Suppressor macrophage (primary cell): ENCODE measurements around the gene ADD3.

ENCODE experiments used
- DNase-seq, 4 experiments: peaks; one replicate each; pipeline ENCODE4 v3.0.0-alpha.2; 2020 to 2022
- total RNA-seq, 17 experiments: gene quantifications; one replicate each; lab custom pipeline; 2026; ENCODE audit warnings: mixed read lengths in 6 of 17, inconsistent platforms in 3 of 17; lab: John Stamatoyannopoulos, UW

ADD3 gene
- 14.1 to 62.2 (median 35.2) reads per million in 17 experiments for total RNA-seq

GRCh38 chr10:110007701-110008517 lies at the start of gene ADD3:
ADD3 (plus strand) TSS chr10:110007984; CDS start chr10:110100654, 92,670 bp downstream.
- peak; percentile 79 to 95 (median 86) for DNase-seq

GRCh38 chr10:109958059-109958458 lies 49.7 kb upstream of the ADD3 start:
- no peak for DNase-seq

- DNase-seq = no peak
Measured at GRCh38 chr10:109959259-109960145, 48.3 kb upstream of the ADD3 start.

GRCh38 chr10:109960682-109961081 lies 47.1 kb upstream of the ADD3 start:
- no peak for DNase-seq

- DNase-seq = no peak
Measured at GRCh38 chr10:109961174-109962001, 46.4 kb upstream of the ADD3 start.

GRCh38 chr10:109962247-109962646 lies 45.5 kb upstream of the ADD3 start:
- no peak for DNase-seq

GRCh38 chr10:109963439-109963838 lies 44.3 kb upstream of the ADD3 start:
- DNase-seq = no peak

- DNase-seq = no peak
Measured at GRCh38 chr10:109964318-109964717, 43.5 kb upstream of the ADD3 start.

- DNase-seq = no peak
Measured at GRCh38 chr10:109966961-109967738, 40.6 kb upstream of the ADD3 start.

GRCh38 chr10:109967739-109968088 lies 40.1 kb upstream of the ADD3 start:
- no peak for DNase-seq

GRCh38 chr10:109968953-109969759 lies 38.6 kb upstream of the ADD3 start:
- no peak for DNase-seq

- no peak for DNase-seq
Measured at GRCh38 chr10:109969760-109970346, 37.9 kb upstream of the ADD3 start.

GRCh38 chr10:109971634-109972033 lies 36.1 kb upstream of the ADD3 start:
- DNase-seq = no peak

- DNase-seq = no peak
Measured at GRCh38 chr10:109972372-109973001, 35.3 kb upstream of the ADD3 start.

GRCh38 chr10:109973326-109973829 lies 34.4 kb upstream of the ADD3 start:
- no peak for DNase-seq

- DNase-seq = no peak
Measured at GRCh38 chr10:109974504-109975191, 33.1 kb upstream of the ADD3 start.

- no peak for DNase-seq
Measured at GRCh38 chr10:109975244-109976190, 32.3 kb upstream of the ADD3 start.

GRCh38 chr10:109976681-109977080 lies 31.1 kb upstream of the ADD3 start:
- DNase-seq = peak in 2 of 4 experiments; percentile 13 to 16
